ENCODE results near the gene TTC28. TPM values are rescaled to one million over a fixed set of nuclear protein-coding genes. Genes with fewer than 3 reads are reported as not detected.
A peak's percentile ranks its signal among the peaks of the same experiment; 100 is the strongest.

TTC28 gene
- total RNA-seq, 4 donors from 2014 or later, result 49.8 to 99.7 (median 79.7) TPM

DNA sequence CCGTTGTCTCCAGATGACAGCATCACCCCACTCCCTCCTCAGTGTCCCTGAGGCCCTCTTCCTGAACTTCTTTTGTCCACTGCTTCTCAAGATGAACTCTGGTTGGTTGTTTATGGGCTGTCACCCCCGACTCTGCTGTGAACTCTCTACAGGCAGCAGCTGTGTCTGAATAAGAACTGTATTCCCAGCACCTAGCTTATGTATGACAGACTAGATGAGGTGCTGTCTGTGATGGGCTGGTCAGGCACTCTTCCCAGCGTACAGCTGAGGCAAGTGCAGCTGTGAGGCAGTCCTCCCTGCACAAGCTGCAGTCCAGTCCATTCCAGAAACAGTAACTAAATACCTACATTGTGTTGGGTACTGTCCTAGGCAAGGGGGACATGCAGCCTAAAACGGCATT lies 649.2 kb downstream of the TTC28 start:
- no peak for TF ChIP-seq POLR2A (IDR thresholded peaks at IDR 0.05)
- TF ChIP-seq CTCF (IDR thresholded peaks at IDR 0.05), result no peak
- 74 to 87% methylated on average over 4 of the region's 4 CpGs for WGBS, 2 donors
- no peaks in the 10 kb centered on the region for H3K36me3 ChIP-seq
- peak overlapping the region in 1 of 3 donors; percentile 64 for H3K27ac ChIP-seq
- H3K9me3 ChIP-seq, result no peaks in the 10 kb centered on the region
- DNase-seq, result no peak
- no peak overlapping the region for H3K4me3 ChIP-seq (replicated peaks in 1 of 3)
- H3K27me3 ChIP-seq, result no peaks in the 10 kb centered on the region
- intact Hi-C loops (cut with DNase I), result no loop called here
- peaks cover 45 to 60% of the 10 kb centered on the region in 2 donors for H3K4me1 ChIP-seq

DNA sequence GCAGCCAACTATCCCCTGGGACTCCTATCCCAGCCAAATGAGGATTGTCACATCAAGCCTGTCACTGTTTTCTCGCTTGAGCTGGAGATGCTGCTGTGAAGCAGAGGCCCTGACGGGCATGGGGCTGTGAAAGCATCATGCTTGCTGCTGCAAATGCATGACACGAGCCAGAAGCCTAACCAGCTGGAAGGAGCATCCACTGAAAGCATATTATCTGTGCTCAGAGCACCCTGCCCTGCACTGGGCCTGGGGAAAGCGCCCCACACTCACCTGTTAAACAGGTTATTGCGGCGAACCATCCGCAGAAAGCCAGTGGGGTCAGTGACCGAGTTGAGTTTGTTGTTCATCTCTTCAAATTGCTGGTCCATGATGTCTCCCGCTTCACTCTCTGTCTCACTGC lies 649.7 kb downstream of the TTC28 start:
- 92 to 94% methylated on average over 9 of the region's 9 CpGs for WGBS, 2 donors
- no peaks in the 10 kb centered on the region for H3K36me3 ChIP-seq
- no peak overlapping the region for H3K4me3 ChIP-seq (replicated peaks in 1 of 3)
- peak overlapping the region; percentile 39 to 67 (median 64) for H3K27ac ChIP-seq
- no peaks in the 10 kb centered on the region for H3K9me3 ChIP-seq
- no peak for DNase-seq
- intact Hi-C loops (cut with DNase I), result loop anchor here (10.0 kb wide), 1 partner anchor 565 kb away; no protein-coding TSS in a partner anchor
- H3K4me1 ChIP-seq, result peaks cover 40 to 55% of the 10 kb centered on the region in 2 donors
- no peaks in the 10 kb centered on the region for H3K27me3 ChIP-seq
- TF ChIP-seq CTCF (IDR thresholded peaks at IDR 0.05) (no peak), POLR2A (IDR thresholded peaks at IDR 0.05) (no peak)

DNA sequence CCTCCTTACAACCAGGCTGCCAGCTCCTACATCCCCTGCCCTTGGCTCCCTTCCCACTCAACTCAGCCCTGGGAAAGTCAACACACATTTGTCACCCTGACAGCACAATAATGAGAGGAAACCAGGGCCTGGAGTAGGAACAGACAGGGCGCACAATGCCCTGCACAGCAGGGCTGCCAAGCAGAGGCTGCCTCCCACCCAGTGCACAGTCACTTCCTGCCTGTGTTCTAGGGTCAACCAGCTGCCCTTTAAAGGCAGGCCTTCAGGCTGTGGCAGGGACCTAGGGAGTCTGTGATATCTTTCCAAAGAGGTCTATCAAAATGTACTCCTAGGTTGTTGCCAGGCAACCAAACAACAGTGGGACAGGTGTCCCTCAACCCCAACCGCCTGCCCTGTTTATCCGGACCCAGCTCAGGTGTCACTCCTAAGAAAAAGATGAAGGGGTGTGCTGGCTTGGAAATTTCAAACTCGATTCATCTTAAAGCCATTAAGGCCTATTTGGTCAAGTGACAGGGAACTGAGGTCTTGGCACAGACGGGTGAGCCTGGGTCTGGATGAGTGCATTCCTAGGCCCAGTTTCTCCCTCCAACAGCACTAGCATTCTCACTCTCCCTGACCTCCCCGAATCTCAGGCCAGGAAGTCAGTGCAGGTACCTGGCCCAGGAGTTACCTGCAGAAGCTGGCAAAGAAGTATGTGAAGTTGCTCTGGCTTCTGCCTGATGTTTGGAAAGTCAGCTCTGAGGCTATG lies 650.3 kb downstream of the TTC28 start:
- no peaks in the 10 kb centered on the region for H3K9me3 ChIP-seq
- intact Hi-C loops (cut with DNase I), result loop anchor here (10.0 kb wide), 1 partner anchor 565 kb away; no protein-coding TSS in a partner anchor
- H3K27me3 ChIP-seq, result no peaks in the 10 kb centered on the region
- TF ChIP-seq POLR2A (IDR thresholded peaks at IDR 0.05) (no peak), CTCF (IDR thresholded peaks at IDR 0.05) (no peak)
- H3K27ac ChIP-seq, result peak overlapping the region; percentile 39 to 67 (median 64)
- H3K4me1 ChIP-seq, result peaks cover 35 to 49% of the 10 kb centered on the region in 2 donors
- H3K4me3 ChIP-seq (replicated peaks in 1 of 3), result no peak overlapping the region
- DNase-seq, result peak; percentile 65 to 69
- 44 to 56% methylated on average over 5 to 6 of the region's 6 CpGs for WGBS, 2 donors
- H3K36me3 ChIP-seq, result no peaks in the 10 kb centered on the region

DNA sequence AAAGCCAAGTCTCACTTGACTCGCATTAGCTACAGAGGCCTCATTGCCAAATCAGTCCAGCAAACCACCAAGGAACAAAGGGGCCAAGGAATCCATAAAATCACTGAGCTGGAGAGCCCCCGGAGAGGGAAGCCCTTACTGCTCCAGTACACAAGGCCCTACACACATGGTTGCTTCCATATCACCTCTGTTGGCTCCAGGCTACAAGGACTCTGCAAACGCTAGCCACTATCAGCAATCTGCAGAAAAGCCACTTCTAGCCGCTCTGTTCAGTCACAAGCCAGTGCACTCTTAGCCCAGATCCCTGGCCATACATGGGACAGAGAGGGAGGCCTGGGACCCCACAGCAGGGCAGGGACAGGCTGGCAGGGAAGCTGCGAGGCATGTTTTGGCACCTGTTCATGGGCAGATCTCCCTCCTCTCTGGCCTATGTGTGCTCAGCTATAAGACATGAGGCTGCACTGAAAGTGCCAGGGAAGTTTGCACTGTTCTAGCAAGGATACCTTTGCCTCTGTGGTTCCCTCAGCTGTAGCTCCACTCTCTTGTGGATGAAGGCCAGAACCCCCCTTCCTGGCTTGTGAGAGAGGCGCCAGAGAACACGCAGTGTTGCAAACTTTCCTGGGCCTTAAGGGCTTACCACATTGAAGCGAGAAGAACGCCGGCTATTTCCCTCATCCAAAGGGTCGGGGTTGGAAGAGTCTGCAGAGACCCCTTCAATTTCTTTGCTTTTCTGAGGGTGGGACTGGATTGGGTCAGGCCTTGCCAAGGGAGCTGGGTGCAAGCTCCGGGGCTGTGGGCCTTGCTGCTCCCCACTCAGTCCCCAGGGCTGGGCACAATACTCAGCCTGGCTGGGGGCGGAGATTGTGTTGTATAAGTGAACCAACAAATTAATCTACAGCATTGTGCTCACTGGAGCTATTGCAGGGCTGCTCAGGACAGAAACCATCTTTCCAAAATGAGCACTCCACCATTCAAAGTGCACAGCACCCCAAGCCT lies 651.9 kb downstream of the TTC28 start:
- no peaks in the 10 kb centered on the region for H3K27me3 ChIP-seq
- intact Hi-C loops (cut with DNase I), result loop anchor here (10.0 kb wide), 1 partner anchor 567 kb away; no protein-coding TSS in a partner anchor
- no peak overlapping the region for H3K4me3 ChIP-seq (replicated peaks in 1 of 3)
- peak; percentile 60 to 66 for DNase-seq
- peak overlapping the region in 2 of 3 donors; percentile 27 to 69 for H3K27ac ChIP-seq
- no peaks in the 10 kb centered on the region for H3K9me3 ChIP-seq
- H3K4me1 ChIP-seq, result peaks cover 31 to 45% of the 10 kb centered on the region in 2 donors
- WGBS, 2 donors, result 43 to 45% methylated on average over 13 of the region's 13 CpGs
- TF ChIP-seq CTCF (IDR thresholded peaks at IDR 0.05) (no peak), POLR2A (IDR thresholded peaks at IDR 0.05) (no peak)
- no peaks in the 10 kb centered on the region for H3K36me3 ChIP-seq

Data from thyroid gland (tissue), 4 donors.